Anterior cingulate cortex (tissue), 58 donors: ENCODE measurements around the gene PFKFB3.
"Not testable (repeated sequence)": the region's sequence is repeated elsewhere in the genome, so short reads cannot be mapped to it uniquely, and the experiment has no call there.

Experiments used
- DNase-seq, 58 donors: peaks; one replicate each; lab custom pipeline; 2025; lab: John Stamatoyannopoulos, UW

The PFKFB3 gene

DNA sequence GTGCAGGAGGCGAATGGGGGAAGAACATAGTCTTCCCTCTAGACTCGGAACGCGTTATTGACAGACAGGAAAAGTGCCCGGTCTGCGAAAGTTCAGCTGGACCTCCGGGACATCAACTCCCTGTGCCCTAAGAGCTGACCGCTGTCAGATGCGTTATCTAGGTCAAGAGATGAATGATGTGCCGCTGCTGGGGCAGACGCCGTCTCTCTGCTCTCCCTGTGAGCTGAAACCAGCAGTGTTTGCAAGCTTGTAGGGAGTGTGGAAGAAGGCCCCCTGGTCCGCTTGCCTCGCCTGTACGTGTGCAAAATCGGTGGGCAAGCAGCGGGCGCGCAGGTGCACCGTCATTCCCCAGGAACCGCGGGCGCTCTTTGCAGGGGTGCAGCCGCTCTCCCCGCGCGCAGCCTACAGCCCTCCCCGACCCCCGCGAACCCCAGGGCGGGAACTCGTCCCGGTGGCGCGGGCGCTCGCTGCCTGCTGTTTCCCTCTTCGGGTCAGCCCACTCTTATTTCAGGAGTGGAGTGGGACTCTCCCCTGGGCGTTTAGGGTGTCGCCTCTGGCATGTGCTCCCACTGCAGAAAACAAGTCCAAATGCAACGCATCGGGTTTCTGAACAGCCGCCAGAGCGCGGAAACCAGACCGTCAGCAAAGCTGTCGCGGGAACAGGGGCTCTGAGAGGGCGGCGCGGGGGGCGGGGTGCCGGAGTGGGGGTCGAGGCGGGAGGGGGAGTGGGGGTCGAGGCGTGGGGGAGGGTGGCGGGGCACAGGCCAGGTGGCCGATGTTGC, 1.8 kb upstream of the PFKFB3 start:
- peak in 14 of 58 donors; percentile 33 to 67 (median 47) for DNase-seq

DNA sequence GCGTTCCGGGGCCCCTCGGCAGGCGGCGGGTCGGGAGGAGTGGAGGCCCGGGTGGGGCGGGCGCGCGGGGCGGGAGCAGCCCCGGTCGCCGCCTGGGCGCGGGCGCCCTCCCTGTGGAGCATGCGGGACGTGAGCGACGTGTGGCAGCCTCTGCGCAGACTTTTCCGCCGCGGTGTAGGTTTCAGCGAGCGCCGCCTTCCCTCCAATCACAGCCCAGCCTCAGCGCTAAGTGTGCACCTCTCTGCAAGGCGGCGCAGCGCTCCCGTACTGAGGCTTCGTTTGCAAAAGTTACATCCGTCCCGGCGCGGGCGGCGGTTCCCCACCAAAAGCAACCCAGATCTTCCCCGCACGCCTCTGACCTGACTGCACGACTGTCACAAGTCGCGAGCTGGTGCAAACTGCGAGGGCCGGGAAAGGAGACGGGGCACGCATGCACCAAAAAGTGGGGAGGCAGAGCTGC, 1.2 kb upstream of the PFKFB3 start:
- peak in 53 of 58 donors; percentile 17 to 87 (median 56) for DNase-seq

DNA sequence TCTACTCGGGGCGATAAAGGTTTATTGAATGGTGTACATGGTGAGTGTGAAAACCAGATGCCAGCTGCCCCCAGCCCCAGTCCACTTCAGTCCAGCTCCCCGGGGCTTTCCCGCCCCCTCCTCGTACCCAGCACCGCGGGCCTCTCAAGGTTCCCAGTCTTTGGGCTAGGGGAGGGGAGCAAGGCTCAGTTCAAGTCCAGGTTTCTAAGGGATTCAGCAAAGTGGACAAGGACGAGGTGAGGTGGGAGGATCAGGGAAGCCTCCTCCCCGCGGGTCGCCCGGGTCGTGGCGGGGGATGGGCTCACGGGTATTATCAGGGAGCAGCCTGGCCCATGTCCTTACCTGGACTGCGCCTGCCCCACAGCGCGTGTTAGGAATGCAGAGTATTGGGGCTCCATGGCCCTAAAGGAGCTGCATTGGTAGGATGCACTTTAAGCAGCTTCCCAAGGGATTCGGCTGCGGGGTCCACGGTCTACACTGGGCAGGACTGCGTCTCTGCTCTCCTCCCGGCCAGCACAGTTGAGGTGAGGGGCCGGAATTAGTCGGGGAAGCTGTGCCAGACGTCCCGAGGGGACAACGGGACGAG, 541 bp upstream of the PFKFB3 start:
- peak in 4 of 58 donors; percentile 51 to 83 (median 73) for DNase-seq

DNA sequence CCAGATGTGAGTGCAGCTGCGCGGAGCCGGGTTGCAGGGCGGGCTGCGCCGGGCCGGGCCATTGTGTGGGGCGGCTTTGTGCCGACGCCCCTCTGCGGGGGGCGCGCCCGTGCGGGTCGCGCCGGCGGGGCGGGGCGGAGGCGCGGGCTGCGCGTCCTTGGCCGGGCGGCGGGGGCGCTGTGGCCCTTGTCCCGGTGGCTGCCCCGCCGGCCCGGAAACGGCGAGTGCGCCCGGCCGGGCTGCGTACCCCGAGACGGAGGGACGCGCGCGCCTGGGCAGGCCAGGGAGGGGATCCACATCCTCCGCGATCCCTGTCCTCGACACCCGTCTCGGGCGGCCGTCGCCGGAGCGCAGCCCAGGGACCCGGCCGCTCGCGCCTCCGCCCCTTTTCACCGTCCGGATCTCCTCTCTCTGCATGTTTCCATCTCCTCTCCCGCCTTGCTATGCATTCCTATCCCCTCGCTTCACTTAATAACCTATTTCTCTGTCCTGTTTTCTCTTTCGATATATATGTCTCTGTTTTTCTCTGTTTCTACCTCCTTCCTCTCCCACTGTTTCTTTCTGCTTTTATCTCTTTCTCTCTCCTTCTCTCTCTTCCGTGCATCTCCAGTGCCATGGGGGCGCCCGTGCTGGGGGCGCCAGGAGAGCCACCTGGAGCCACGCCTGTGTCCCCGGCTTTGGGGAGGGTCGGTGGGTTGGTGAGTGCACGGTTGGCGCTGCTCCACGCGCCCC, 765 bp downstream of the PFKFB3 start:
- DNase-seq = peak in 35 of 58 donors; percentile 22 to 78 (median 63)

DNA sequence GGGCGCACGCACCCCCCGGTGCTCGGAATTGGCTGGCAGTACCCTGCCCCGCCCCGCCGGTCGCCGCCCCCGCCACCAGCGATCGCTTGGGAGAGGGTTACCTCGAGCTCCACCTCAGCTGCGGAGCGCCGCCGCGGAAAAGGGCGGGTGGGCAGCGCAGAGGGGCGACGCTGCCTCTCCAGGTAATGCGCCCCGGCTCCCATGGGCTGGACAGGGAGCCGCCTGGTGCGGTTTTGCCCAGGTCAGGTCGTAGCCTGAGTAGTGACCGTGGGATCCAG, 1.3 kb downstream of the PFKFB3 start:
- peak in 7 of 58 donors; percentile 20 to 70 (median 55) for DNase-seq

DNA sequence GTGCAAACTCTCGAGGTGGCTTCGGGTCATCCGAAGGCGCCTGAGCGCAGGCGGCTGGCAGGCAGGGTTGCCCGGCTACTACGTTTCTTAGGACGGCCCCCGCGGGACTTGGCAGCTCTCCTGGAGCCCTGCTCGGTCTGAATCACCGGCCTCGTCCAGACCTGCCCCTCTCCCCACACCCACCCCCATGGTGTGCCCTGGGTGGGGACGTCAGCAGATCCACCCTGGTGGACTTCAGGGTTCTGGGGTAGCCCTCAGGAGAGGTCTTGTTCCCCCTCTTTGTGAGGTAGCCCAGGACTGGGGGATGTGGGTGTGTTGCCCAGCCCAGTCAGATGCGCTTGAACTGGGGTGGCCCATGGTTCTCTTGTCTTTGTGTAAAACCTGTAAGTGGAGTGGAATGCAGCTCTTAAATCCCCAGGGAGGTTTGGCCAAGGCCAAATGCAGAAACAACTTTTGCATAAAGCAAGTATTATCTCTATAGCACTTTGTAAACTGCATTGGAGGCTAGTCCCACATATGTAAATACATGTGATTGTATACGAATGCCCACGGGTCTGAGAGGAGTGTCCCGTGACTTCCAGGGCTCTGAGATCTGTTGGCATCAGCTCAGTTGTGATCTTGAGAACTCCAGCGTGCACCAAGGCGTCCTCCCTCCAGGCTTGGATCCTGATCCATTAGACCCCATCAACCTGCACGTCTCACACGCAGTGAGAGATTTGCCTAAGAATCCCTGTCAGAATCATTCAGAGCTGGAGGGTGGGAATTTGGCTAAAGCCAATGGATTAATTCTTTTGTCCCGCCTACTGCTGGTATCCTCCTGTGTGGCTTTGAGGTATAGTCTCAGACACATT, 1.8 kb downstream of the PFKFB3 start:
- peak in 18 of 58 donors; percentile 21 to 70 (median 35) for DNase-seq

DNA sequence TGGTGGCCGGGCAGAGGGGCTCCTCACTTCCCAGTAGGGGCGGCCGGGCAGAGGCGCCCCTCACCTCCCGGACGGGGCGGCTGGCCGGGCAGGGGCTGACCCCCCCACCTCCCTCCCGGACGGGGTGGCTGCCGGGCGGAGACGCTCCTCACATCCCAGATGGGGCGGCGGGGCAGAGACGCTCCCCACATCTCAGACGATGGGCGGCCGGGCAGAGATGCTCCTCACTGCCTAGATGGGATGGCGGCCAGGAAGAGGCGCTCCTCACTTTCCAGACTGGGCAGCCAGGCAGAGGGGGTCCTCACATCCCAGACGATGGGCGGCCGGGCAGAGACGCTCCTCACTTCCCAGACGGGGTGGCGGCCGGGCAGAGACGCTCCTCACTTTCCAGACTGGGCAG, 3.8 kb downstream of the PFKFB3 start:
- not testable (repeated sequence) for DNase-seq

DNA sequence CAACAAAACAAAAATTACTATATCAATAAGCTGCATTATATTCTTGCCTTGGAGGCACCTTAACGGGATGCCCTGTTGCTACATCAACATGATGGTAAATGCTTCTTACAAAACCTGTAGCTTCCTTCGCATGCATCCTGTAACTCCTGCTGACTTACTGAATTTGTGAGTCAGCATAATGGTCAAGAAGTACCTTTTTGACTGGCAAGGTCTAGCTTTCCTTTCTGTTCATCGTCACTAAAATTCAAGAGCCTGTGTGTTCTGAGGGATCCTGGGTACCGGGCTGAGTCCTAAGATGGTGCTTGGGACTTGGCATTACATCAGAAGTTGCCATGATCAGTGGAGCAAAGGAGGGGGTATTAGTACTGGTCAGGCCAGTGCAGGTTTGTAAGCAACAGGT, 4.9 kb downstream of the PFKFB3 start:
- DNase-seq = no peak

DNA sequence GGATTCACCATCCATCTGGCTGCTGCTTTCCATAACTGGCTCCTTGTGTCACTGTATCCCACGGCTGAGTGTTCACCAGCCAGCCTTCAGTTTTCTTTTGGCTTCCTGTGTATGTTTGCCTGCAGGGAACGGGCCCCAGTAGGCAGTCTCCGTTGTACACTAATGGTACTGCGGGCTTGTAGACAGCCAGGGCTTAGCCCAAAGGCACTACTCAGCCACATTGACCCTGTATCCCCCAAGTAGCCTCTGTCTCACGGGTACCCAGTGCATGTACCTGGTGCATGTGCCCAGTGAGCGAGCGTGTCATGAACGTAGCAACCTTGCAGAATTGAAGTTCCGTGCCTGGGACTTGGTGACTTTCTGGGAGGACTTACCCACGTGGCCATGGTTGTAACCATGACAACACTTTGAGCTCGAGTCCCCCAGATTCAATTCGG, 6.1 kb downstream of the PFKFB3 start:
- DNase-seq = peak in 9 of 58 donors; percentile 17 to 55 (median 29)

DNA sequence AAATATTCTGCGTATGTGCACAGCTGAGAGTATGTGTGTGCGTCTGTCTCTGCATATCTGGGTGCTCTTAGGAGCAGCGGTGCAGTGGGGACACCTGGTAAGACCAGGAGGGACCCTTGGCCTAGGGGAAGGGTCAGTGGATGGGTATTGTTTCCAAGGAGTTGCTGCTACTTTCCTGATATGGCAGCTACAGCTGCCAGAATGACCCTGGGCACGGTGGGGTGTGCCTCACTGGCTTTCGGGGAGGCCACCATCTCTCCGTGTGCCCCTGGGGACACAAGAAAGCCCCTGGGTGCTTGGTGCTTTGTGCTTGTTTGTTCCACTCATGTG, 8.6 kb downstream of the PFKFB3 start:
- DNase-seq = no peak

DNA sequence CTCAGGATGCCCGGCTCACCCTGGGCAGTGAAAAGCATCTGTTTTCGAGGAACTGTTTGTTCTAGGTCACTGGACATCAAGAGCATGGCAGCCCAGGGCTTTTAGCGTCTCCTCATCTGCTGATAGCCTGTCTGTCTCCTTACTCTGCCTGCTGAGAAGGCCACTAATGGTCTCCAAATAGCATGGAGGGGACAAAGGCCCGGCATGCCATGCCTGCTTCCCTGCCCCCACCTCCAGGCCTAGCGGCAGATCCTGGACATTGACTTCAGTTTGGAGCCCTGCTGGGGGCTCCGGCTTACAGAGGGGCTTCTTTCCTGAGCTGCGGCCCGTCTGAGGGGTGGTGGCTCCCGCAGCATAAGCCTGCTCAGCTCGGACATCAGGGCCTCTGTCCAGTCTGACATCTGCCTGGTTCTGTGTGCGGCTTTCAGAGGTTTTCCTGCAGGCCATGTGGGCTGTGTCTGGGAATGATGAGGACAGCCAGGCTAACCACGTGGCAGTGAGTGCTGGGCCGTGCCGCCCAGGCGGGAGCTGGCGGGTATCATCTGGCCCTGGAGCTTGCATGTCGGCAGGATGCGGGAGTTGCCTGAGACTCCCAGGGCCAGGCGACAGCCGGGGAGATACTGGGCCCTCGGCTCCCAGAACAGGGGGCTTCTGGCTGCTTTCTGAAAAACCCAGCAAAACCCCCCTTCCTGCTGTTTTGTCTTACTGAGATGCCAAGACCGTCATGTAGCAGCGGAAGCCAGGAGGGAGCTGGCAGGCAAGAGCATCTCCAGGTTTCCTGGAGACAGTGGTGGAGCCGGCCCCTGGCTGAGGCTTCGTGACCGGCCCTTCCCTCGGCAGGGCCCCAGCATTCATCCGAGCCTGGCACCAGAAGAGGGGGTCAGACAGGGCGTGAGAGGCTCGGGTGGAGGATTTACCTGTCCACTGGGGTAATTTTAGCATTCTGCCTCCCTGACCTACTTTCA, 9.2 kb downstream of the PFKFB3 start:
- peak in 55 of 58 donors; percentile 25 to 89 (median 69) for DNase-seq

DNA sequence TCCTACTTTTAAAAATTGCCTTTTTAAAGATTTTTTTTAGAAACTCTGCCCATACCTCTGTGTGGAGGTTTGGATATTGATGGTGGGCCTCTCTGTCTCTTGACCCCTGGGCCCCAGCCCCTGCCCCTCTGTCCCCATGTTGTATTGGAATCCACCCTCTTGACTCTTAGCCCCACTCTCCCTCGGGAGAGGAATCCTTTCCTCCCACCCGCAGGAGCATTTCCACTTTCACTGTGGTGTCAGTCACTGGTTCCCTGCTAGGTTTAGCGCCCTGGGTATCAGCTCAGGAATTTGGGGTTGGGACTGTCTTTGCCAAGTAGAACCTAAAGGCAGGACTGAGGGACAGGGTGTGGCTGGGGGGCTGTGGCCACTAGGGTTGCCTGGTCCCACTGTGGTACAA, 10.1 kb downstream of the PFKFB3 start:
- no peak for DNase-seq

DNA sequence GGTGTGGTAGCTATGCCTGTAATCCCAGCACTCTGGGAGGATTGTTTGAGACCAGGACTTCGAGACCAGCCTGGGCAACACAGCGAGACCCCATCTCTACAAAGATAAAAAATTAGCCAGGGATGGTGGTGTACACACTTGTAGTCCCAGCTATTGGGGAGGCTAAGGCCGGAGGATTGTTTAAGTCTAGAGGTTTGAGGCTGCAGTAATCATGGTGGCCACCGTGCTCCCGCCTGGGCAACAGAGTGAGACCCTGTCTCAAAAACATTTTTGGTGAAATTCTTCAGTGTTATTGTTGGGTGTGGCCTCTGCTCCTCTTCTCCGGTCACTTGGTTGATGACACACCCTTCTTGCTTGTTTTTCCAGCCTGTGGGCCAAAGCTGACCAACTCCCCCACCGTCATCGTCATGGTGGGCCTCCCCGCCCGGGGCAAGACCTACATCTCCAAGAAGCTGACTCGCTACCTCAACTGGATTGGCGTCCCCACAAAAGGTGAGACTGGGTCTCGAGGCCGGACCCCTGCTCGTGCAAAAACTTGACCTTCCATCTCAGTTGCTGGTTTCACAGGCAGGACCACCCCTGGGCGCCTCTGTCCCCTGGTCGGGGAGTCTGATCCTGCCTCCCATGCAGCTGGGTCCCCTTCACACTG, 10.6 kb downstream of the PFKFB3 start:
- DNase-seq = no peak

DNA sequence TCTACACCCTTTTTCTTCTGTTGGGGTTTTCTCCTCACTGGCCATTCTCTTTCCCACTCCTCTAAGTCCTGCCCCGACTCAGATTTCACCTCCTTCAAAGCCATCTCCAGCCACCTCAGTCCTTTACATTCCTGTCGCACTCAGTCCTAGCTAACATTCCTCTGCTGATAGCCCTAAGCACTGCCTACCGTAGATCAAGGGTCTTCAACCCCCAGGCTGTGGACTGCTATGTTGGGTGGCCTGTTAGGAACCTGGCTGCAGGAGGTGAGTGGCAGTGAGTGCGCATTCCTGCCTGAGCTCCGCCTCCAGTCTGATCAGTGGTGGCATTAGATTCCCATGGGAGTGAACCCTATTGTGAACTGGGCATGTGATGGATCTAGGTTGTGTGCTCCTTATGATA, 11.2 kb downstream of the PFKFB3 start:
- no peak for DNase-seq

DNA sequence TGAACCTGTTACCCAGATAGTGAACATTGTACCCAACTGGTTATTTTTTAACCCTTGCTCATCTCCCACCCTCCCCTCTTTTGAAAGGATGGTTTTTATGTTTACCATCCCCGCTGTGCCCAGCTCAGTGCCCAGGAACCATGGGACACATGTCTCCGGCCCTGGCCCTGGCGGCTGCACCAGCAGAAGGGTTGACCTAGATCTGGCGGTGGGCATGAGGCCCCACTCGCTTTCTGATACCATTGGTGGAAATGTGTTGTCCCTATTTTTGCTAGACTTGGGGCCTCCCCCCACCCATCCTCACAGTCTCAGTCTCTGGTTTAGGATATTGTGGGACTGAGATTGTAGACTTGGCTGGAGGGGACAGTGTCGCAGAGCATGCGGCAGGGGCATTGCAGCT, 11.9 kb downstream of the PFKFB3 start:
- no peak for DNase-seq

DNA sequence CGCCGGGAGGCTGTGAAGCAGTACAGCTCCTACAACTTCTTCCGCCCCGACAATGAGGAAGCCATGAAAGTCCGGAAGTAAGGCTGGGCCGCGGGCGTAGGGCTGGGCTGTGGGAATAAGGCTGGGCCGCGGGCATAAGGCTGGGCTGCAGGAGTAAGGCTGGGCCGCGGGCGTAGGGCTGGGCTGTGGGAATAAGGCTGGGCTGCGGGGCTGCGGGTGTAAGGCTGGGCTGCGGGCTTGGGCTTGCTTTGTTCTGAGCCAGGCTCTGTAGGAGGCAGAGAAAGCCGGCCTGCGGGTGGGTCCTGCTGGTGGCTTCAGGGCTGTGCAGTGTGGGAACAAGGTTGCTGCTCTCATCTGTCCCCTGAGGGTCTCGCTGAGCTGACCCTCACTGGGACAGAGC, 12.5 kb downstream of the PFKFB3 start:
- DNase-seq = no peak

DNA sequence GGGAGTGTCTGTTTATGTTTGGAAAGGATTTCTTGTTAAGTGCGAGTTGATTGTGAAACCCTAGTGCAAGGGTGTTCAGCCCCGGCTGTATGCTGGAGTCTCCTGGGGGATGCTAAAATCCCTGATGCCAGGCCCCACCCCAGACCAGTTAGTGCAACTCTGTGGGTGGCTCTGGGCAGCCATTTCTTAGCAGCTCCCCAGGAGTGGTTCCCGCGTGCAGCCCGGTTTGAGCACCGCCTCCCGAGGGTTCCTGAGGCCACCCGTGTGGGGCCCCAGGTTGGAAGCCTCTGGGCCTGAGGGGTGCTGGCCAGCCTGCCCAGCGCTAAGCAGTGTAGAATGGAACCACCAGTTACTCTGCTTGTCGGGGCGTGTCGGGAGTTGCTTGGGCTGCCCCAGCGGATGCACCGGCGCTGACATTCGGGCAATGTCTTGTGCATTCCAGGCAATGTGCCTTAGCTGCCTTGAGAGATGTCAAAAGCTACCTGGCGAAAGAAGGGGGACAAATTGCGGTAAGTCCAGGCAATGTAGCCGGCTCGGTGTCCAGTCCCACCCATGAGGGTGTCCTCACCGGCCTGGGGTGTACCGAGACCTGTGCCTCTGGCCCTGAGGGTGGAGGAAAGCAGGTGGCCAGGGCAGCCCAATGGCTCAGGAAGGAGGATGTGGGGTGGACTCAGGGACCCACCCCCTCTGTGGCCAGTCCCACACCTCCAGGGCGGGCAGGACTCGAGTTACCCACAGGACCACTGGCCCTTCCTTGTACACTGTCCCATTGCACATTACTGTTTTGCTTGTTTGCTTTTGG, 13.2 kb downstream of the PFKFB3 start:
- no peak for DNase-seq

DNA sequence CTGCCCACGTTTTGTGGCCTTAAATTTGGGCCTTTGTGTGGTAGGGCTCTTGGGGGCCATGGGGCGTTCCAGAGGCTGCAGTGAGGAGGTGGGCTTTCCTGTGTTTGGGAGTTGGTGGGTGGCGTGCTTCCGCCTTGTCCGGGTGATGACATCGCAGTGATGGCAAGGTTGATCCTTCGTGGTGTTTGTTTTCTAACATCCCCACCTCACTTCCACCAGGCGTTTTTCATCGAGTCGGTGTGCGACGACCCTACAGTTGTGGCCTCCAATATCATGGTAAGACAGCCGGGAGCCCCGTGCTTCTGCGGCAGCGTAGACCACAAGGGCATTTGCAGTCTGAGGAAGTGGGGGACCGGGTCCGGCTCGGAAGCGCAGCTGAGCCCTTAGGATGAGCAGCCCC, 14.2 kb downstream of the PFKFB3 start:
- no peak for DNase-seq
